HG03432 (cell line): ENCODE data around the gene RAD18.
A peak's percentile ranks its signal among the peaks of the same experiment; 100 is the strongest.

Experiments
- ATAC-seq: cut with Tn5 transposase; IDR thresholded peaks from one replicate; pipeline ENCODE4 v1.9.1; 2021; ENCODE audit warnings: mild to moderate bottlenecking, moderate library complexity; ENCODE audit not compliant: unreplicated experiment

RAD18 gene

DNA sequence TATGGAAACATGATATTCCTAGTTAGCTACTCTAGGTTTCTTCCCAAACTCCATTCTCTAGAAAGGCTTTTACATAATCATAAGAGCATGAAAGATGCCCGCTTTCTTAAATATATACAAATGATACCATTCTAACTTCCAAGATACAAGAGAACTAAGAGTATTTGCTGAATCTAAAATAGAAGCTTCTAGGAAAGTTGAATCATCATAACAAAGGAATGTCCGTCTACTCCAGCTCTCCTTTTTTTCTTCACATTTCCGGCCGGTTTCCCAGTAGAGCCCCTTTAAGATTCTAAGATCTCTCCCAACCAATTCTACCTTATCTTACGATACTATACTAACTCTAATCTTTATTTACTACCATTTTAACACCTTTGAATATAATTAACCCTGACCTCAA lies 60.1 kb downstream of the RAD18 start:
- no peak for ATAC-seq

- ATAC-seq: no peak
Measured at GRCh38 chr3:8900869-8901268, 62.4 kb downstream of the RAD18 start.

DNA sequence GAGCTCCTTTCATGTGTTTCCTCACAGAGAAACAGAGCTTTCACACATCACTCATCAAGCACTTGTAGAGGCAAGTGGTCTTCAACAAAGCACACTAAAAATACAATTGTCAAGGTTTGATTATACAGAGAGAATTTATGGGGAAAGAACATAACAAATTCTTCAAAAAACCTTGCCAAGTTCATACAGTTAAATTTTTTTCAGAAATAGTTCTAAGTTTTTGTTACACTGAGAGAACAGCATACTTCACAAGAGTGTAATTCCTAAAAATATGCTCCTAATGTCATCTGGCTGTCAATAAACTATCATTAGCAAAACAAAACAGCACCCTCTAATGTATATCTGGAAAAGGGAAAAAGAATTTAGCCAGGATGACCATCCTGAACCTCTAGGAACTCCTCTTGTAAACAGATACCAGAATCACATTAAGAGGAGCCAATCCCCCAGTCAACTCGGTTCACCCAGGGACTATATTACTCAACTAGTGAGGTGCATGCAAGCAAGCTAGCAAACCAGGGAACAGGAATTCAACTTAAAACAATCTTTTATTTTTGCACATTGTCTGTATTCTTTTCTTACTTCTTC lies 63.3 kb downstream of the RAD18 start:
- no peak for ATAC-seq

DNA sequence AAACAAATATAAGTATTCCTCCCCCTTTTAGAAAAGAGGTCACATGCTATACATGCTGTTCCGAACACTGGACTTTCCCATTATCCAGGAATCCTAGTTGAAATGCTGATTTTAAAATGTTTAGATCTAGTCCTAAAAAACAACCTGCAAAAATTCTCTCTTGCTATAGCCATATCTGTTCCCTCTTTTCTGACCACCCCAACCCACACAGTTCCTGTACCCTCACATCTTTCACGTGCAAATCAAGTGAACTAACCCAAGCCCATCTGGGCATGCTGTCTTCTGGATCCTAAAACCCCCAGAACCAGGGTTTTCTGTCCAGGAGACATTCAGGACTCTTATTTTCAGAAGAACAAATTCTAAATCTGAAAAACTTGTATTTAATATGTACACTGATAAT lies 67.4 kb downstream of the RAD18 start:
- ATAC-seq: no peak

- ATAC-seq: no peak
Measured at GRCh38 chr3:8893001-8893400, 70.3 kb downstream of the RAD18 start.

- ATAC-seq: no peak
Measured at GRCh38 chr3:8891774-8892173, 71.5 kb downstream of the RAD18 start.

GRCh38 chr3:8891303-8891702 lies 72.0 kb downstream of the RAD18 start:
- no peak for ATAC-seq

DNA sequence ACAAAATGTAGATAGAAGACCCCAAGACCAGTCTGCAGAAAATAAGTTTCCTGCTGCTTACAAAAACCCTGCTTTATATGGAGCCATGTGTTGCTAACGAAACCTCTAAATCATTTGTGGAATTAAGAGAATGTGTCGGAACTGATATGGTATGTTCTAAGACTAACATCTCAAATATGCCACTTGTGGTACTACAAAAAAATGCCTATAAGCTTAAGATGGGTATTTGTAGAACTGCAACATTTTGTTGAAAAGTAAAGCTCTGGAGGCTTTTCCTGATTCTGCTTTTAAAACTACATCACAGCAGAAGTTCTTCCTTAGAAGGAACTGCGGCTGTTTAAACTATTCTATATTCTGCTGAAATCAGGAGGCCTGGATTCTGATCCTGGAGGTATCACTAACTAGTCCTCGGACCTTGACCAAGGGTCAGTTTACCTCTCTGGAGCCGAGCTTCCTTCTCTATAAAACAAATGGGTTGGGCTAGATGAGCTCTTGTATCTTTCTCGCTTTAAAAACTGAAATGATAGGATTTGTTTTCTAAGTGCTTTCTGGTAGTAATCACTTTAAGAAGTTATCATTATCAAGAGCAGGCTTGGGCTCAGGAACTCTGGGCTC lies 74.9 kb downstream of the RAD18 start:
- no peak for ATAC-seq

- no peak for ATAC-seq
Measured at GRCh38 chr3:8887435-8888300, 75.6 kb downstream of the RAD18 start.

- no peak for ATAC-seq
Measured at GRCh38 chr3:8886546-8886945, 76.7 kb downstream of the RAD18 start.

- ATAC-seq: no peak
Measured at GRCh38 chr3:8885536-8886316, 77.5 kb downstream of the RAD18 start.

DNA sequence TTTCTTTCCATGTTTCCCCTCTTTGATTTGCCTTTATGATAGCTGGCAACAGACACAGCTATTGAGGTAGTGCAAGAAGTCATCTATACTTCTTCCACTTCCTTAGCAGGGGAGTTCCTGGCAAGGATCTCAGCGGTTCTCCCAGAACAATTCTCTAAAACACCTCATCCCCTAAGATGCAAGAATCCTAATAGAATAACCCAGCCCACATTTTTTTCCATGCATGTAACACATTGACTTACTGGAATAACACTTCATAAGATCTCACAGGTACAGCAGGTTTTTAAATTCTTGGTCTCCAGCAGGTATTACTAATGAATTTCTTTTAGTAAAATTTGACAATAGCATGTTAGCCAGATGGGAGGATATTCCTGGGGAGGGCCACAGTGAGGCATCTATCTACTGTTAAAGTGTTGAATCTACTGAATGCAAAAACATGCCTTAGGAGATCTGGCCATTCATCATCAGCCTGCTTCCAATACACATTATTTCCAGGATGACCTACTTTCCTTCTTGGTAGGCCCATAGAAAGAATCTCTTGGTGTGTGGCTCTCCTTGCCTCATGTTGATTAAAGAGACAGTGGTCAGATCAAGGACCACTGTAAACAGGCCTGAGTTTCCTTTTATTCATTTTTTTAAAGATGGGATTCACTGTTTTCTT lies 78.5 kb downstream of the RAD18 start:
- ATAC-seq: no peak

- peak; percentile 36 for ATAC-seq
Measured at GRCh38 chr3:8882642-8883041, 80.6 kb downstream of the RAD18 start.

GRCh38 chr3:8882171-8882593 lies 81.1 kb downstream of the RAD18 start:
- peak; percentile 75 for ATAC-seq

- ATAC-seq: no peak
Measured at GRCh38 chr3:8879347-8879944, 83.8 kb downstream of the RAD18 start.

DNA sequence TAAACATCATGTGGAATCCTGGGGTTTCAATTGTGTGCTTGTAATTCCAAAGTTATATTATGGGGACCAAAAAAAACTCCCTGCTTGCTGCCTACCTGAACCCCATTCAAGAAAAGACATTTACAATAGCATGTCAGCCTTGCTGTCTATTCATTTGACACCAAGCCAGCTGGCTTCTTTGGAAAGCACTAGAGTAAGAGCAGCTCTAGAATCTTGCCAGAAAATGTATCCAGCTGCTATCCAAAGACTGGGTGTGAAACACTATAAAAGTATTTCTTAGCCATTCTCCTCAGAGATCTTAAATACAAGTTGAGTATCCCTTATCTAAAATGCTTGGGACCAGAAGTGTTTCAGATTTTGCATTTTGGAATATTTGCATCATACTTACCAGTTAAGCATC lies 87.4 kb downstream of the RAD18 start:
- ATAC-seq: no peak

DNA sequence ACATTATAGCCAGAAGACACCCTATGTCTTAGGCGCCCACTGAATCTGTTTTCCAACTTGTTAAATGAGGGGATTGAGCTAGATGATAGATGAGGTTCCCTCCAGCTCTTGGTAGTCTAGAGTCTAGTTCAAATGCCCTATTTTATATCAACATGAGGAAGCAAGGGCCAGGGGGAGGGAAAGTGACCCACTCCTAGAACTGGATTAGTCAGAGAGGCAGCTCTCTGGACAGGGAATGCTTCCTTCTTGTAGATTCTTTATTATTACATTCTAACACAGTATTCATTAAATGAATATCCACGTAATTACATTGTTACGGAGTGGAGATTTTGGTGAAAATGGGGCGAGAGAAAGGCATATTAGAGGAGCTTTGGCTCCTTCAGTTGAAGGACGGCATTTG lies 89.5 kb downstream of the RAD18 start:
- no peak for ATAC-seq

GRCh38 chr3:8872261-8872660 lies 91.0 kb downstream of the RAD18 start:
- no peak for ATAC-seq

GRCh38 chr3:8871306-8871705 lies 92.0 kb downstream of the RAD18 start:
- no peak for ATAC-seq

DNA sequence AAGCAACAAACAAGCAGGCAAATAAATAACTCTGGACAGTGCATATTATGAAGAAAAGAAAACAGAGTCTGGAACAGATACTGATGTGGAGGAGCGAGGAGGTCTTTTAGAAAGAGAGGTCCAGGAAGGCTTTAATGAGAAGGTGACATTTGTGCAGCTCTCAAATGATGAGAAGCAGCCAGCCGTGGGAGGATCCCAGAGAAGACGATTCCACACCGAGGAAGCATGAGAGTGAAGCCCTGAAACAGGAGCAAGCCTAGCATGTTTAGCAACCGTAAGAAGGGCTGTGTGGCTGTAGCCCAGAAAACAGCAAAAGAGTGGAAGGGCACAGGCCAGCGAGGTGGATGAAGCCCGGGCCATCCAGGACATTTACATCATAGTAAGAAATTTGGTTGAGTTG lies 93.1 kb downstream of the RAD18 start:
- ATAC-seq: no peak
